HCT116 (cell line): ENCODE measurements around the gene MAP3K8. TPM values are rescaled to one million over a fixed set of nuclear protein-coding genes. Genes with fewer than 3 reads are reported as not detected.

Source experiments
- ATAC-seq: fragments of 200-7000 bp; cut with Tn5 transposase; 2 replicates; pipeline ENCODE4 v1.9.1; 2020; ENCODE audit warnings: mild to moderate bottlenecking, moderate library complexity
- BruUV-seq: library from RNA; stranded (reverse); fragments of 400-500 nt; replicated peaks from 2 replicates; lab custom pipeline; 2021; lab: Mats Ljungman, UMichigan
- CTCF ChIA-PET: fragments of 300-600 bp; sonication (Branson Sonifier 250); formaldehyde crosslinking; loops from one replicate; lab custom pipeline; 2021; ENCODE audit warnings: antibody characterized with exemption; lab: Charles Lee
- POLR2A ChIA-PET: fragments of 300-600, 350-600 bp; sonication (Branson Sonifier 250); formaldehyde crosslinking; loops from one replicate; lab custom pipeline; 2021; ENCODE audit warnings: antibody characterized with exemption; lab: Charles Lee
- RAD21 ChIA-PET, 2 experiments: fragments of 300-600 bp; sonication (Branson Sonifier 250); formaldehyde crosslinking; loops; one replicate each; lab custom pipeline; 2023; ENCODE audit warnings: low total read pairs in 2 of 2; ENCODE audit not compliant: uncharacterized antibody in 2 of 2, unreplicated experiment in 2 of 2, low non-redundant PET in 1 of 2; lab: Charles Lee
- DNase-seq: peaks from one replicate; pipeline ENCODE4 v3.0.0-alpha.2; 2010; ENCODE audit warnings: low read depth, low spot score
- H2AFZ ChIP-seq: fragments of 200-600 bp; shearing (Covaris generic), sonication (generic); 2 replicates; pipeline ENCODE4 v1.6.1; 2017; ENCODE audit warnings: low read depth, mixed run types, mixed read lengths, antibody characterized with exemption, low read length; ENCODE audit not compliant: poor library complexity, severe bottlenecking
- H3K27ac ChIP-seq: 2 replicates; pipeline ENCODE4 v1.5.1; 2012; ENCODE audit warnings: low read depth, low read length
- H3K27me3 ChIP-seq: fragments of 200-600 bp; sonication (generic); 2 replicates; pipeline ENCODE4 v1.6.1; 2016; ENCODE audit warnings: mixed run types, low read length, mixed read lengths; ENCODE audit not compliant: insufficient read depth
- H3K36me3 ChIP-seq, 2 experiments: fragments of 200-500 bp in 1 of 2; fragments of 200-600 bp in 1 of 2; sonication (Bioruptor generic) in 1 of 2; sonication (generic) in 1 of 2; 2 replicates each; pipeline versions ENCODE4 v1.5.1 to v1.6.1; 2014 to 2016; ENCODE audit warnings: low read length in 2 of 2, inconsistent platforms in 1 of 2, mixed read lengths in 1 of 2, mixed run types in 1 of 2; ENCODE audit not compliant: insufficient read depth in 2 of 2, control insufficient read depth in 1 of 2
- H3K4me1 ChIP-seq, 2 experiments: fragments of 200-600 bp in 1 of 2; sonication (generic) in 1 of 2; 2 replicates each; pipeline versions ENCODE4 v1.5.1 to v1.6.1; 2012 to 2017; ENCODE audit warnings: low read length in 2 of 2, inconsistent platforms in 1 of 2, mild to moderate bottlenecking in 1 of 2, mixed read lengths in 1 of 2, mixed run types in 1 of 2, moderate library complexity in 1 of 2; ENCODE audit not compliant: insufficient read depth in 2 of 2, control insufficient read depth in 1 of 2
- H3K4me2 ChIP-seq: fragments of 200-600 bp; sonication (generic); 2 replicates; pipeline ENCODE4 v1.6.1; 2017; ENCODE audit warnings: mixed run types, low read length, mixed read lengths
- H3K4me3 ChIP-seq, 2 experiments: fragments of 200-600 bp in 1 of 2; sonication (generic) in 1 of 2; replicated peaks in 1 of 2; 2 replicates each; pipeline ENCODE4 v1.5.1; 2011 to 2016; ENCODE audit warnings: low read length in 2 of 2, control low read depth in 1 of 2, low read depth in 1 of 2, mild to moderate bottlenecking in 1 of 2, mixed read lengths in 1 of 2, mixed run types in 1 of 2
- H3K79me2 ChIP-seq: fragments of 200-600 bp; sonication (generic); 2 replicates; pipeline ENCODE4 v1.6.1; 2017; ENCODE audit warnings: mild to moderate bottlenecking, mixed run types, low read length, moderate library complexity, mixed read lengths; ENCODE audit not compliant: insufficient read depth
- H3K9ac ChIP-seq: fragments of 200-600 bp; sonication (generic); 2 replicates; pipeline ENCODE4 v1.6.1; 2016; ENCODE audit warnings: low read length, mixed read lengths
- H3K9me2 ChIP-seq: fragments of 200-600 bp; sonication (generic), shearing (Covaris generic); 2 replicates; pipeline ENCODE4 v1.6.1; 2017; ENCODE audit warnings: mixed run types, mild to moderate bottlenecking, moderate library complexity; ENCODE audit not compliant: insufficient read depth
- H3K9me3 ChIP-seq, 2 experiments: fragments of 200-500 bp in 1 of 2; fragments of 200-600 bp in 1 of 2; sonication (Bioruptor generic) in 1 of 2; sonication (generic) in 1 of 2; 2 replicates each; pipeline ENCODE4 v1.6.1; 2014 to 2017; ENCODE audit warnings: low read length in 2 of 2, mixed read lengths in 2 of 2, inconsistent platforms in 1 of 2, low read depth in 1 of 2, mild to moderate bottlenecking in 1 of 2, mixed run types in 1 of 2, moderate library complexity in 1 of 2; ENCODE audit not compliant: control insufficient read depth in 1 of 2, insufficient read depth in 1 of 2
- H4K20me1 ChIP-seq: fragments of 200-600 bp; sonication (generic), shearing (Covaris generic); 2 replicates; pipeline ENCODE4 v1.6.1; 2017; ENCODE audit warnings: mixed run types, mild to moderate bottlenecking, moderate library complexity; ENCODE audit not compliant: insufficient read depth
- CEBPB ChIP-seq: IDR thresholded peaks from 2 replicates; pipeline ENCODE4 v1.6.1; 2012; ENCODE audit warnings: low read depth
- EGR1 ChIP-seq: IDR thresholded peaks from 2 replicates; pipeline ENCODE4 v1.6.1; 2012; ENCODE audit warnings: low read depth
- ELF1 ChIP-seq: IDR thresholded peaks from 2 replicates; pipeline ENCODE4 v1.6.1; 2012; ENCODE audit warnings: low read depth, borderline replicate concordance
- EZH2 ChIP-seq: fragments of 200-600 bp; sonication (generic); IDR thresholded peaks from 2 replicates; pipeline ENCODE4 v1.6.1; 2017; ENCODE audit warnings: antibody characterized with exemption, mixed run types
- EZH2phosphoT487 ChIP-seq: fragments of 200-600 bp; IDR thresholded peaks from 2 replicates; pipeline ENCODE4 v1.6.1; 2018; ENCODE audit warnings: antibody characterized with exemption, borderline replicate concordance
- FOSL1 ChIP-seq: IDR thresholded peaks from 2 replicates; pipeline ENCODE4 v1.6.1; 2012; ENCODE audit warnings: low read depth
- JUND ChIP-seq: IDR thresholded peaks from 2 replicates; pipeline ENCODE4 v1.6.1; 2012
- POLR2A ChIP-seq: IDR thresholded peaks from 2 replicates; pipeline ENCODE4 v1.7.0; 2011; ENCODE audit warnings: borderline replicate concordance; ENCODE audit not compliant: insufficient read depth, insufficient read length; ENCODE audit errors: extremely low read depth
- POLR2AphosphoS5 ChIP-seq: IDR thresholded peaks from 2 replicates; pipeline ENCODE4 v1.6.1; 2011; ENCODE audit warnings: mild to moderate bottlenecking, low read depth, low read length, moderate library complexity
- RAD21 ChIP-seq: IDR thresholded peaks from 2 replicates; pipeline ENCODE4 v1.6.1; 2012; ENCODE audit warnings: low read depth, mild to moderate bottlenecking
- SIN3A ChIP-seq: IDR thresholded peaks from 2 replicates; pipeline ENCODE4 v1.6.1; 2012; ENCODE audit warnings: low read depth
- SP1 ChIP-seq: IDR thresholded peaks from 2 replicates; pipeline ENCODE4 v1.6.1; 2012; ENCODE audit warnings: low read depth
- SRF ChIP-seq: IDR thresholded peaks from 2 replicates; pipeline ENCODE4 v1.6.1; 2012; ENCODE audit warnings: low read depth
- YY1 ChIP-seq: IDR thresholded peaks from 2 replicates; pipeline ENCODE4 v1.6.1; 2011; ENCODE audit warnings: low read length, low read depth, moderate library complexity, mild to moderate bottlenecking; ENCODE audit not compliant: insufficient replicate concordance; ENCODE audit errors: extremely low read depth
- ZBTB33 ChIP-seq: IDR thresholded peaks from 2 replicates; pipeline ENCODE4 v1.6.1; 2011; ENCODE audit warnings: mild to moderate bottlenecking, low read length, moderate library complexity; ENCODE audit not compliant: insufficient replicate concordance; ENCODE audit errors: extremely low read depth
- intact Hi-C: fragments of 100-400 bp; cut with micrococcal nuclease; formaldehyde crosslinking; loops from 2 replicates; pipeline ENCODE4 v1.10.0; 2022
- total RNA-seq: library from RNA; stranded (reverse); gene quantifications from one replicate; pipeline ENCODE4 v1.2.1, GENCODE V29; 2021; ENCODE audit not compliant: unreplicated experiment

The MAP3K8 gene
- total RNA-seq, 1 experiment from 2014 or later: 4.5 TPM

GRCh38 chr10:30500963-30501504, 67.0 kb downstream of the MAP3K8 start:
- ChIA-PET POLR2A (no interaction called here), RAD21 (no interaction called here), CTCF (no interaction called here)
- peaks cover 9% of the 10 kb centered on the region; the same call in 1 of the 2 replicates for H3K27me3 ChIP-seq
- H3K4me2 ChIP-seq: no peak overlapping the region
- no peak overlapping the region for H3K4me3 ChIP-seq
- no peaks in the 10 kb centered on the region for H4K20me1 ChIP-seq
- H3K9me2 ChIP-seq: no peaks in the 10 kb centered on the region
- H3K9me3 ChIP-seq: no peaks in the 10 kb centered on the region
- H3K27ac ChIP-seq: no peak overlapping the region
- no peaks in the 10 kb centered on the region for H3K79me2 ChIP-seq
- no TSS peak for BruUV-seq
- no peak overlapping the region for H3K9ac ChIP-seq
- DNase-seq: no peak
- no peaks in the 10 kb centered on the region for H3K36me3 ChIP-seq
- H2AFZ ChIP-seq: no peak overlapping the region
- intact Hi-C loops: no loop called here
- TF ChIP-seq JUND: no peak
- no peak for TF ChIP-seq CEBPB
- TF ChIP-seq SIN3A: no peak
- TF ChIP-seq SP1: no peak
- no peak for TF ChIP-seq POLR2AphosphoS5
- TF ChIP-seq POLR2A: no peak
- TF ChIP-seq EGR1: no peak
- no peak for TF ChIP-seq SRF
- no peak for TF ChIP-seq ELF1
- no peak for TF ChIP-seq EZH2
- TF ChIP-seq RAD21: no peak
- TF ChIP-seq EZH2phosphoT487: no peak
- TF ChIP-seq YY1: no peak
- no peak for TF ChIP-seq ZBTB33
- TF ChIP-seq FOSL1: no peak
- H3K4me1 ChIP-seq: no peaks in the 10 kb centered on the region
- ATAC-seq: no peak
